Thoracic aorta (tissue), 2 donors: ENCODE data around the gene DPAGT1. TPM values are rescaled to one million over a fixed set of nuclear protein-coding genes. Genes with fewer than 3 reads are reported as not detected.

ENCODE experiments used
- ATAC-seq: fragments of 150-250 bp; one replicate; pipeline ENCODE4 v1.8.0; 2017; ENCODE audit warnings: low read depth; ENCODE audit not compliant: insufficient number of reproducible peaks, low FRiP score
- DNase-seq: peaks from one replicate; pipeline ENCODE4 v3.0.0-alpha.2; 2020; ENCODE audit warnings: low spot score
- H3K27ac ChIP-seq, 2 donors: fragments of 200-600 bp; sonication (generic); 1 replicate in 1 of 2; 2 replicates in 1 of 2; pipeline ENCODE4 v1.5.1; 2016; ENCODE audit warnings: mild to moderate bottlenecking in 2 of 2, moderate library complexity in 2 of 2
- H3K27me3 ChIP-seq: fragments of 200-600 bp; sonication (generic); replicated peaks from 2 replicates; pipeline ENCODE4 v1.6.0; 2016; ENCODE audit warnings: mild to moderate bottlenecking; ENCODE audit not compliant: insufficient read depth
- H3K36me3 ChIP-seq: fragments of 200-600 bp; sonication (generic); one replicate; pipeline ENCODE4 v1.5.1; 2016
- H3K4me1 ChIP-seq, 2 donors: fragments of 200-600 bp; sonication (generic); 1 replicate in 1 of 2; 2 replicates in 1 of 2; pipeline versions ENCODE4 v1.5.1 to v1.6.0; 2016; ENCODE audit warnings: low read depth in 2 of 2, mild to moderate bottlenecking in 1 of 2; ENCODE audit not compliant: control insufficient read depth in 1 of 2
- H3K4me3 ChIP-seq: fragments of 200-600 bp; sonication (generic); 2 replicates; pipeline ENCODE4 v1.5.1; 2016; ENCODE audit warnings: mild to moderate bottlenecking
- H3K9me3 ChIP-seq: fragments of 200-600 bp; sonication (generic); 2 replicates; pipeline ENCODE4 v1.5.1; 2016
- total RNA-seq, 2 donors: library from RNA; depleted of rRNA; stranded (reverse); fragments of >200 nt; gene quantifications; one replicate each; pipeline versions ENCODE4 v1.1.0 to v1.2.3, GENCODE V29; 2016
- TF ChIP-seq, protein P1 (sequence below): fragments of 200-600 bp; sonication (generic); IDR thresholded peaks from one replicate; pipeline ENCODE4 v1.5.1; 2019; ENCODE audit warnings: antibody characterized with exemption

The DPAGT1 gene
- total RNA-seq, 2 donors from 2014 or later, result 21.4 to 44.3 TPM

DNA sequence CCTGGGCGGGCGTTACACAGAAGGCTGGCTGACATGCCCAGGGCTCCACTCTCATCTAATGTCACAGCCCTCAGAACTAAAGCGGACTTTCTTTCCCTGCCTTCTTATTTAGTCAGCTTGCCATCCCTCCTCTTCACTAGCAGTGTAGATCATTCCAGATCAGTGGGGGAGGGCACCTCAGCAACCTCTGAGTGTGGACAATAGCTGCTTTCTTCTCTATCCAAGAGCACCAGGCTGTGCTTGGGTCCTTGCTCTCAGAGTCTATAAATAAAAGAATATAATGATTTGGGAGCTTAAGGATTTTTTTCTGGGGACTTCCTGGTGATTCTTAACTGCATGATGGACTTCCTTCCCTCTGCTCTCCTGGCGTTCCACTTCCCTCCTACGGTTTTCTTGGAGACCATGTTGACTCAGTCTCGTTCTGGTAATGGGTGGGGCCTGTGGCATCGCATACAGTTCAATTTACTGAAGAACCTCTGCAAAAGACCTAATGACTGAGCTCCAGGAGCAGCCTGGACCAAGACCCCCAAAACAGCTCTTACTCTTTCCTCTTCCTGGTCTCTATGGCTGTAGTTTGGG, 19.9 kb downstream of the DPAGT1 start:
- TF ChIP-seq, protein P1, sequence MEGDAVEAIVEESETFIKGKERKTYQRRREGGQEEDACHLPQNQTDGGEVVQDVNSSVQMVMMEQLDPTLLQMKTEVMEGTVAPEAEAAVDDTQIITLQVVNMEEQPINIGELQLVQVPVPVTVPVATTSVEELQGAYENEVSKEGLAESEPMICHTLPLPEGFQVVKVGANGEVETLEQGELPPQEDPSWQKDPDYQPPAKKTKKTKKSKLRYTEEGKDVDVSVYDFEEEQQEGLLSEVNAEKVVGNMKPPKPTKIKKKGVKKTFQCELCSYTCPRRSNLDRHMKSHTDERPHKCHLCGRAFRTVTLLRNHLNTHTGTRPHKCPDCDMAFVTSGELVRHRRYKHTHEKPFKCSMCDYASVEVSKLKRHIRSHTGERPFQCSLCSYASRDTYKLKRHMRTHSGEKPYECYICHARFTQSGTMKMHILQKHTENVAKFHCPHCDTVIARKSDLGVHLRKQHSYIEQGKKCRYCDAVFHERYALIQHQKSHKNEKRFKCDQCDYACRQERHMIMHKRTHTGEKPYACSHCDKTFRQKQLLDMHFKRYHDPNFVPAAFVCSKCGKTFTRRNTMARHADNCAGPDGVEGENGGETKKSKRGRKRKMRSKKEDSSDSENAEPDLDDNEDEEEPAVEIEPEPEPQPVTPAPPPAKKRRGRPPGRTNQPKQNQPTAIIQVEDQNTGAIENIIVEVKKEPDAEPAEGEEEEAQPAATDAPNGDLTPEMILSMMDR, result no peak
- no peak for DNase-seq
- Histone ChIP-seq H3K4me1 (peaks cover 5 to 15% of the 10 kb centered on the region in 2 donors), H3K4me3 (no peak overlapping the region), H3K27ac (no peak overlapping the region), H3K9me3 (no peaks in the 10 kb centered on the region), H3K27me3 (no peaks in the 10 kb centered on the region), H3K36me3 (peaks cover 47% of the 10 kb centered on the region)
- ATAC-seq, result no peak

DNA sequence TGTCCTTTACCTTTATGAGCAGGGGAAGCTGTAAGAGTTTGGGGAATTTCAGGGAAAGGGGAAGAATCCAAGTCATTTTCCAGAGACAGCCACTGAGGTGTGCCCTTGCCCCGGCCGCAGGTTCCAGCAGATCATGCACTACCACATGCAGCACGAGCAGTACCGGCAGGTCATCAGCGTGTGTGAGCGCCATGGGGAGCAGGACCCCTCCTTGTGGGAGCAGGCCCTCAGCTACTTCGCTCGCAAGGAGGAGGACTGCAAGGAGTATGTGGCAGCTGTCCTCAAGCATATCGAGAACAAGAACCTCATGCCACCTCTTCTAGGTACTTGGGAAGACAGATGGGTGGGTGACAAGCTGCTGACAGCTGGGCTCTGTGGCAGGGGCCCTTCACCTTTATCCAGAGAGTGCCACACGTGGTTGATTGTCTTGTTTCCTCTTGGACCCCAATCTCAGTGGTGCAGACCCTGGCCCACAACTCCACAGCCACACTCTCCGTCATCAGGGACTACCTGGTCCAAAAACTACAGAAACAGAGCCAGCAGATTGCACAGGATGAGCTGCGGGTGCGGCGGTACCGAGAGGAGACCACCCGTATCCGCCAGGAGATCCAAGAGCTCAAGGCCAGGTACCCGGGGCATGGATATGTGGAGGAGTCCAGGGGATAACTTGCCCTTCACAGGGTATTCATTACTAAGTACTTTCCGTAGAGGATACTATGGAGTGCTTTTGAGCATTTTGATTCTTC, 22.8 kb downstream of the DPAGT1 start:
- no peak overlapping the region for H3K27ac ChIP-seq
- DNase-seq, result no peak
- no peaks in the 10 kb centered on the region for H3K27me3 ChIP-seq
- no peak overlapping the region for H3K4me3 ChIP-seq
- peaks cover 61% of the 10 kb centered on the region for H3K36me3 ChIP-seq
- TF ChIP-seq, protein P1, result no peak
- no peaks in the 10 kb centered on the region for H3K4me1 ChIP-seq
- no peak for ATAC-seq
- no peaks in the 10 kb centered on the region for H3K9me3 ChIP-seq

GRCh38 chr11:119077839-119078238, 23.8 kb downstream of the DPAGT1 start:
- ATAC-seq, result no peak
- H3K27ac ChIP-seq, result no peak overlapping the region
- H3K4me3 ChIP-seq, result no peak overlapping the region
- peaks cover 70% of the 10 kb centered on the region for H3K36me3 ChIP-seq
- TF ChIP-seq, protein P1, result no peak
- H3K4me1 ChIP-seq, result no peaks in the 10 kb centered on the region
- no peak for DNase-seq
- H3K27me3 ChIP-seq, result no peaks in the 10 kb centered on the region
- H3K9me3 ChIP-seq, result no peaks in the 10 kb centered on the region

GRCh38 chr11:119067371-119068222, 34.1 kb downstream of the DPAGT1 start, which contains the start of gene VPS11:
Gene VPS11, plus strand, starts transcription at chr11:119067818. Its CDS starts 6 bp downstream, at chr11:119067824.
- TF ChIP-seq, protein P1, result no peak
- peak; percentile 89 for ATAC-seq
- Histone ChIP-seq H3K36me3 (peaks cover 25% of the 10 kb centered on the region), H3K27me3 (no peaks in the 10 kb centered on the region), H3K9me3 (no peaks in the 10 kb centered on the region), H3K4me3 (peak within 1 kb of the TSS; percentile 84), H3K27ac (peak within 1 kb of the TSS; percentile 91 to 94), H3K4me1 (peaks cover 18 to 36% of the 10 kb centered on the region in 2 donors)
- peak; percentile 92 for DNase-seq

- Histone ChIP-seq H3K9me3 (no peaks in the 10 kb centered on the region), H3K4me1 (peaks cover 18 to 42% of the 10 kb centered on the region in 2 donors), H3K4me3 (no peak overlapping the region), H3K36me3 (peaks cover 4% of the 10 kb centered on the region), H3K27ac (no peak overlapping the region), H3K27me3 (no peaks in the 10 kb centered on the region)
- TF ChIP-seq, protein P1, result no peak
- no peak for DNase-seq
- ATAC-seq, result no peak
Observed at GRCh38 chr11:119065369-119065768, 36.3 kb downstream of the DPAGT1 start.
